Breast epithelium (tissue), 3 donors: ENCODE measurements around the gene RPS17.

Experiments
- CTCF ChIP-seq, 3 donors: fragments of 450-650 bp; IDR thresholded peaks; one replicate each; pipeline ENCODE4 v1.5.1; 2016 to 2017; ENCODE audit warnings: antibody characterized with exemption in 3 of 3, mild to moderate bottlenecking in 3 of 3, moderate library complexity in 3 of 3
- POLR2A ChIP-seq: fragments of 450-650 bp; IDR thresholded peaks from one replicate; pipeline ENCODE4 v1.6.1; 2016; ENCODE audit warnings: antibody characterized with exemption, mild to moderate bottlenecking, moderate library complexity
- POLR2AphosphoS5 ChIP-seq, 3 donors: sonication (generic); formaldehyde crosslinking; IDR thresholded peaks; one replicate each; pipeline ENCODE4 v1.6.1; 2017; ENCODE audit warnings: antibody characterized with exemption in 3 of 3

GRCh38 chr15:82535566-82536408, 4.5 kb downstream of the RPS17 start:
- TF ChIP-seq CTCF (IDR thresholded peaks at IDR 0.05) (no peak), POLR2AphosphoS5 (IDR thresholded peaks at IDR 0.05) (no peak), POLR2A (no peak)
